Mammary epithelial cell (primary cell): ENCODE measurements around the gene ELFN1.

ENCODE experiments used
- EZH2 ChIP-seq: IDR thresholded peaks from 2 replicates; pipeline ENCODE4 v1.6.1; 2012; ENCODE audit warnings: low read length, inconsistent platforms, borderline replicate concordance
- TF ChIP-seq, protein P1 (sequence below), 2 donors: IDR thresholded peaks in 1 of 2; conservative IDR thresholded peaks in 1 of 2; 2 replicates each; pipeline ENCODE4 v1.5.1; 2011 to 2012; ENCODE audit warnings: inconsistent platforms in 2 of 2, low read length in 2 of 2, mild to moderate bottlenecking in 2 of 2, control low read depth in 1 of 2, low read depth in 1 of 2; ENCODE audit not compliant: insufficient read depth in 1 of 2; ENCODE audit errors: extremely low read depth in 1 of 2

DNA sequence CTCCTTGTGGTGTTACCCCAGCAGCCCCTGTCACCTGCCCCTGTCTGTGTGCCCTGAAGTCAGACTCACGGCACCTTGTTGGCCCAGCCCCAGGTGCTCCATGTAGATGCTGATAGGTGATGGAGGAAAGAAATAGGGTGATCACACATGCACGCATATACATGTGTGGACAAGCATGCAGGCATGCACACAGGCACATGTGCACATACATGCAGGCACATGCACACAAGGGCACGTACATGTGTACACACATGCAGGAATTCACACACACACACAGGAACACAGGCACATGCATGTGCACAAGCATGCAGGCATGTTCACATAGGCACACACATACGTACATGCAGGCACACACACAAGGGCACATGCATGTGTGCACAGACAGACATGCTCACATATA lies 16.6 kb upstream of the ELFN1 start:
- TF ChIP-seq, protein P1, sequence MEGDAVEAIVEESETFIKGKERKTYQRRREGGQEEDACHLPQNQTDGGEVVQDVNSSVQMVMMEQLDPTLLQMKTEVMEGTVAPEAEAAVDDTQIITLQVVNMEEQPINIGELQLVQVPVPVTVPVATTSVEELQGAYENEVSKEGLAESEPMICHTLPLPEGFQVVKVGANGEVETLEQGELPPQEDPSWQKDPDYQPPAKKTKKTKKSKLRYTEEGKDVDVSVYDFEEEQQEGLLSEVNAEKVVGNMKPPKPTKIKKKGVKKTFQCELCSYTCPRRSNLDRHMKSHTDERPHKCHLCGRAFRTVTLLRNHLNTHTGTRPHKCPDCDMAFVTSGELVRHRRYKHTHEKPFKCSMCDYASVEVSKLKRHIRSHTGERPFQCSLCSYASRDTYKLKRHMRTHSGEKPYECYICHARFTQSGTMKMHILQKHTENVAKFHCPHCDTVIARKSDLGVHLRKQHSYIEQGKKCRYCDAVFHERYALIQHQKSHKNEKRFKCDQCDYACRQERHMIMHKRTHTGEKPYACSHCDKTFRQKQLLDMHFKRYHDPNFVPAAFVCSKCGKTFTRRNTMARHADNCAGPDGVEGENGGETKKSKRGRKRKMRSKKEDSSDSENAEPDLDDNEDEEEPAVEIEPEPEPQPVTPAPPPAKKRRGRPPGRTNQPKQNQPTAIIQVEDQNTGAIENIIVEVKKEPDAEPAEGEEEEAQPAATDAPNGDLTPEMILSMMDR (conservative IDR thresholded peaks at IDR 0.05 in 1 of 2, IDR thresholded peaks at IDR 0.05 in 1 of 2; ENCODE audit: extremely low read depth in 1 of 2, insufficient read depth in 1 of 2, low read depth in 1 of 2, low read length in 2 of 2), result no peak
- TF ChIP-seq EZH2, result no peak
